OCI-LY1 (cell line): Measurements from ENCODE around the gene RBP7.

Experiments
- H2AFZ ChIP-seq: fragments of 200-600 bp; sonication (generic), shearing (Covaris generic); 2 replicates; pipeline ENCODE4 v1.6.0; 2014; ENCODE audit warnings: antibody characterized with exemption, mild to moderate bottlenecking, low read length
- H3F3A ChIP-seq: fragments of 200-600 bp; sonication (generic), shearing (Covaris generic); 2 replicates; pipeline ENCODE4 v1.6.0; 2014; ENCODE audit warnings: mild to moderate bottlenecking, antibody characterized with exemption, low read length, moderate library complexity; ENCODE audit not compliant: insufficient read depth
- H3K27ac ChIP-seq: fragments of 200-600 bp; sonication (generic); 2 replicates; pipeline ENCODE4 v1.5.1; 2014; ENCODE audit warnings: low read length, mixed run types, mild to moderate bottlenecking, low read depth; ENCODE audit not compliant: poor library complexity, severe bottlenecking
- H3K27me3 ChIP-seq: fragments of 200-600 bp; sonication (generic); 2 replicates; pipeline ENCODE4 v1.6.0; 2014; ENCODE audit warnings: antibody characterized with exemption, mild to moderate bottlenecking, low read length, moderate library complexity; ENCODE audit not compliant: insufficient read depth
- H3K36me3 ChIP-seq: fragments of 200-600 bp; sonication (generic); 2 replicates; pipeline ENCODE4 v1.6.1; 2014; ENCODE audit warnings: mild to moderate bottlenecking, antibody characterized with exemption, low read length, moderate library complexity, mixed read lengths; ENCODE audit not compliant: insufficient read depth
- H3K4me1 ChIP-seq: fragments of 200-600 bp; sonication (generic); 2 replicates; pipeline ENCODE4 v1.5.1; 2014; ENCODE audit warnings: mild to moderate bottlenecking, low read length, moderate library complexity; ENCODE audit not compliant: insufficient read depth, severe bottlenecking
- H3K4me2 ChIP-seq: fragments of 200-600 bp; sonication (generic), shearing (Covaris generic); 2 replicates; pipeline ENCODE4 v1.6.1; 2014; ENCODE audit warnings: low read length
- H3K4me3 ChIP-seq: fragments of 200-600 bp; sonication (generic); 2 replicates; pipeline ENCODE4 v1.5.1; 2014; ENCODE audit warnings: low read length, low read depth, mild to moderate bottlenecking, mixed read lengths; ENCODE audit not compliant: poor library complexity, severe bottlenecking
- H3K79me2 ChIP-seq: fragments of 200-600 bp; shearing (Covaris generic); 2 replicates; pipeline ENCODE4 v1.6.1; 2016; ENCODE audit warnings: mixed run types, low read length, mixed read lengths; ENCODE audit not compliant: insufficient read depth
- H3K9ac ChIP-seq: fragments of 200-600 bp; sonication (generic), shearing (Covaris generic); 2 replicates; pipeline ENCODE4 v1.6.1; 2014; ENCODE audit warnings: mild to moderate bottlenecking, low read length, mixed read lengths
- H3K9me2 ChIP-seq: fragments of 200-600 bp; sonication (generic), shearing (Covaris generic); 2 replicates; pipeline ENCODE4 v1.6.1; 2014; ENCODE audit warnings: low read depth, mild to moderate bottlenecking, low read length, mixed read lengths
- H3K9me3 ChIP-seq: fragments of 200-600 bp; shearing (Covaris generic); 2 replicates; pipeline ENCODE4 v1.6.1; 2014; ENCODE audit warnings: low read length, mixed read lengths
- H4K20me1 ChIP-seq: fragments of 200-600 bp; sonication (generic), shearing (Covaris generic); 2 replicates; pipeline ENCODE4 v1.6.0; 2016; ENCODE audit warnings: mild to moderate bottlenecking, low read length; ENCODE audit not compliant: insufficient read depth
- CTCF ChIP-seq: fragments of 200-600 bp; sonication (generic), shearing (Covaris generic); IDR thresholded peaks from 2 replicates; pipeline ENCODE4 v1.5.1; 2017; ENCODE audit warnings: mild to moderate bottlenecking, antibody characterized with exemption, low read length, moderate library complexity, mixed read lengths
- EZH2 ChIP-seq: fragments of 200-600 bp; sonication (generic), shearing (Covaris generic); IDR thresholded peaks from 2 replicates; pipeline ENCODE4 v1.8.0; 2017; ENCODE audit warnings: borderline replicate concordance, mixed run types, mild to moderate bottlenecking, antibody characterized with exemption, low read length, moderate library complexity, mixed read lengths

The RBP7 gene

GRCh38 chr1:10065344-10065685 lies 68.3 kb downstream of the RBP7 start:
- Histone ChIP-seq H3K36me3 (no peaks in the 10 kb centered on the region), H3K9me2 (no peaks in the 10 kb centered on the region), H3K4me2 (no peak overlapping the region), H3F3A (no peaks in the 10 kb centered on the region), H3K9me3 (no peaks in the 10 kb centered on the region), H3K27ac (no peak overlapping the region), H3K27me3 (no peaks in the 10 kb centered on the region), H2AFZ (no peak overlapping the region), H3K79me2 (no peaks in the 10 kb centered on the region), H4K20me1 (no peaks in the 10 kb centered on the region), H3K4me1 (no peaks in the 10 kb centered on the region), H3K4me3 (no peak overlapping the region), H3K9ac (no peak overlapping the region)
- no peak for TF ChIP-seq EZH2
- TF ChIP-seq CTCF, result no peak
